ENCODE results near the gene MACROD2.
A peak's percentile ranks its signal among the peaks of the same experiment; 100 is the strongest.

Gene MACROD2

GRCh38 chr20:14838663-14839628 is 843.6 kb downstream of the MACROD2 start:
- no peak for DNase-seq

- DNase-seq: no peak
Measured at GRCh38 chr20:14845199-14846160, 850.2 kb downstream of the MACROD2 start.

- no peak for DNase-seq
Measured at GRCh38 chr20:14848806-14849205, 853.5 kb downstream of the MACROD2 start.

GRCh38 chr20:14853079-14853478 is 857.8 kb downstream of the MACROD2 start:
- no peak for DNase-seq

GRCh38 chr20:14855171-14855570 is 859.9 kb downstream of the MACROD2 start:
- DNase-seq: no peak

- no peak for DNase-seq
Measured at GRCh38 chr20:14859627-14860026, 864.3 kb downstream of the MACROD2 start.

GRCh38 chr20:14860410-14860814 is 865.1 kb downstream of the MACROD2 start:
- DNase-seq: peak; percentile 80

- no peak for DNase-seq
Measured at GRCh38 chr20:14861028-14861699, 865.8 kb downstream of the MACROD2 start.

- no peak for DNase-seq
Measured at GRCh38 chr20:14865169-14865568, 869.9 kb downstream of the MACROD2 start.

GRCh38 chr20:14865731-14866130 is 870.4 kb downstream of the MACROD2 start:
- no peak for DNase-seq

- DNase-seq: no peak
Measured at GRCh38 chr20:14866841-14867514, 871.7 kb downstream of the MACROD2 start.

- no peak for DNase-seq
Measured at GRCh38 chr20:14877301-14878028, 882.1 kb downstream of the MACROD2 start.

- no peak for DNase-seq
Measured at GRCh38 chr20:14878676-14879019, 883.3 kb downstream of the MACROD2 start.

GRCh38 chr20:14879020-14879697 is 883.8 kb downstream of the MACROD2 start:
- DNase-seq: no peak

GRCh38 chr20:14879839-14880238 is 884.5 kb downstream of the MACROD2 start:
- DNase-seq: no peak

- DNase-seq: no peak
Measured at GRCh38 chr20:14881518-14881917, 886.2 kb downstream of the MACROD2 start.

- DNase-seq: no peak
Measured at GRCh38 chr20:14882157-14882556, 886.8 kb downstream of the MACROD2 start.

GRCh38 chr20:14882846-14883245 is 887.5 kb downstream of the MACROD2 start:
- DNase-seq: no peak

GRCh38 chr20:14883324-14883723 is 888.0 kb downstream of the MACROD2 start:
- no peak for DNase-seq

- DNase-seq: no peak
Measured at GRCh38 chr20:14885661-14886060, 890.3 kb downstream of the MACROD2 start.

- DNase-seq: no peak
Measured at GRCh38 chr20:14888134-14888533, 892.8 kb downstream of the MACROD2 start.

All from NCI-H82 (cell line).